A673 (cell line): ENCODE data around the gene HOXA5.
A peak's percentile ranks its signal among the peaks of the same experiment; 100 is the strongest.

Experiments
- EZH2 ChIP-seq: fragments of 200-600 bp; sonication (generic); IDR thresholded peaks from 2 replicates; pipeline ENCODE4 v1.6.1; 2017; ENCODE audit warnings: borderline replicate concordance, low read depth, mild to moderate bottlenecking, mixed read lengths, antibody characterized with exemption, low read length; ENCODE audit not compliant: poor library complexity, severe bottlenecking
- TF ChIP-seq, protein P1 (sequence below): fragments of 300-800, 200-600 bp; sonication (generic); conservative IDR thresholded peaks from 2 replicates; pipeline ENCODE4 v1.5.1; 2017; ENCODE audit warnings: low read depth, mild to moderate bottlenecking, antibody characterized with exemption, low read length, moderate library complexity, mixed read lengths

- peak; percentile 53 for TF ChIP-seq EZH2
- TF ChIP-seq, protein P1, sequence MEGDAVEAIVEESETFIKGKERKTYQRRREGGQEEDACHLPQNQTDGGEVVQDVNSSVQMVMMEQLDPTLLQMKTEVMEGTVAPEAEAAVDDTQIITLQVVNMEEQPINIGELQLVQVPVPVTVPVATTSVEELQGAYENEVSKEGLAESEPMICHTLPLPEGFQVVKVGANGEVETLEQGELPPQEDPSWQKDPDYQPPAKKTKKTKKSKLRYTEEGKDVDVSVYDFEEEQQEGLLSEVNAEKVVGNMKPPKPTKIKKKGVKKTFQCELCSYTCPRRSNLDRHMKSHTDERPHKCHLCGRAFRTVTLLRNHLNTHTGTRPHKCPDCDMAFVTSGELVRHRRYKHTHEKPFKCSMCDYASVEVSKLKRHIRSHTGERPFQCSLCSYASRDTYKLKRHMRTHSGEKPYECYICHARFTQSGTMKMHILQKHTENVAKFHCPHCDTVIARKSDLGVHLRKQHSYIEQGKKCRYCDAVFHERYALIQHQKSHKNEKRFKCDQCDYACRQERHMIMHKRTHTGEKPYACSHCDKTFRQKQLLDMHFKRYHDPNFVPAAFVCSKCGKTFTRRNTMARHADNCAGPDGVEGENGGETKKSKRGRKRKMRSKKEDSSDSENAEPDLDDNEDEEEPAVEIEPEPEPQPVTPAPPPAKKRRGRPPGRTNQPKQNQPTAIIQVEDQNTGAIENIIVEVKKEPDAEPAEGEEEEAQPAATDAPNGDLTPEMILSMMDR: no peak
These were observed 13.5 kb downstream of the HOXA5 start for GRCh38 chr7:27129729-27130539.
